K562 (cell line): ENCODE measurements around the gene CMSS1. TPM values are rescaled to one million over a fixed set of nuclear protein-coding genes. Genes with fewer than 3 reads are reported as not detected.

Experiments used
- ELK3 ChIP-seq: fragments of 450-650 bp; formaldehyde crosslinking; IDR thresholded peaks from 2 replicates; pipeline ENCODE4 v1.4.0; 2020; ENCODE audit warnings: mild to moderate bottlenecking
- ETV1 ChIP-seq: fragments of 450-650 bp; conservative IDR thresholded peaks from 2 replicates; pipeline ENCODE4 v1.6.1; 2016; ENCODE audit warnings: missing genetic modification characterization, control low read depth, low read depth, missing compliant biosample characterization
- MITF ChIP-seq: IDR thresholded peaks from 2 replicates; pipeline ENCODE4 v1.6.1; 2014; ENCODE audit warnings: antibody characterized with exemption
- UBTF ChIP-seq, 2 experiments: IDR thresholded peaks; 2 replicates each; pipeline ENCODE4 v1.6.1; 2012; ENCODE audit warnings: improper control_type of control experiment in 2 of 2, low read depth in 2 of 2, low read length in 2 of 2, borderline replicate concordance in 1 of 2
- ZNF175 ChIP-seq: fragments of 200-800 bp; sonication (Bioruptor generic); IDR thresholded peaks from 2 replicates; pipeline ENCODE4 v1.6.1; 2016; ENCODE audit warnings: low read depth, mild to moderate bottlenecking, missing genetic modification characterization, missing compliant biosample characterization
- ZNF592 ChIP-seq: fragments of 450-650 bp; IDR thresholded peaks from 2 replicates; pipeline ENCODE4 v1.6.1; 2017; ENCODE audit warnings: antibody characterized with exemption, mild to moderate bottlenecking
- polyA plus RNA-seq, 8 experiments: library from polyadenylated mRNA; depleted of rRNA in 4 of 8; stranded (reverse) in 5 of 8; unstranded in 3 of 8; fragments of >200 nt; fragmentation: Nextera tagmentation in 2 of 8; fragmentation: Illumina TruSeq in 1 of 8; extraction: Ambion mirVana in 2 of 8; extraction: Trizol in 1 of 8; gene quantifications; 2 replicates each; pipeline versions ENCODE4 v1.2.1 to v1.2.3, GENCODE V29; 2011 to 2014; ENCODE audit warnings: inconsistent platforms in 1 of 8, missing spikeins in 1 of 8
- total RNA-seq, 7 experiments: library from RNA; depleted of rRNA in 6 of 7; stranded (reverse); fragments of >200 nt in 6 of 7; fragmentation: Illumina TruSeq in 2 of 7; extraction: Trizol in 2 of 7; gene quantifications; 2 replicates each; pipeline versions ENCODE4 v1.2.1 to v1.2.3, GENCODE V29; 2011 to 2021; ENCODE audit warnings: low replicate concordance in 1 of 7

Gene CMSS1
- total and polyA plus RNA-seq, 9 of the 15 experiments (the other 6 are each of a cell fraction or from before 2014, with no cell fraction given), result 46.9 to 109 (median 72.3) TPM

- TF ChIP-seq UBTF (IDR thresholded peaks at IDR 0.05; ENCODE audit: borderline replicate concordance in 1 of 2, low read depth in 2 of 2, low read length in 2 of 2) (no peak), ZNF175 (no peak), MITF (no peak), ZNF592 (no peak), ELK3 (CRISPR knock-in tag) (no peak), ETV1 (no peak)
Measured at GRCh38 chr3:99949956-99950670, 132.5 kb downstream of the CMSS1 start (continued).
